Kidney (tissue), 14 donors: ENCODE data around the gene CPXM2. TPM values are rescaled to one million over a fixed set of nuclear protein-coding genes. Genes with fewer than 3 reads are reported as not detected.

Source experiments
- DNase-seq, 5 donors: peaks; one replicate each; pipeline ENCODE4 v3.0.0-alpha.2; 2013 to 2020
- FAIRE-seq: peaks from 2 replicates; lab custom pipeline; 2012; peaks lifted over from hg19 to GRCh38; lab: Jason Lieb, UNC
- H3K27ac ChIP-seq, 2 donors: one replicate each; pipeline ENCODE4 v1.7.0; 2013; ENCODE audit warnings: low read depth in 2 of 2, low read length in 2 of 2, inconsistent platforms in 1 of 2
- H3K27me3 ChIP-seq: one replicate; pipeline ENCODE4 v1.7.1; 2013; ENCODE audit warnings: low read length, inconsistent platforms; ENCODE audit not compliant: control insufficient read depth, insufficient read depth
- H3K36me3 ChIP-seq, 3 donors: one replicate each; pipeline versions ENCODE4 v1.7.0 to v1.7.1; 2013; ENCODE audit warnings: low read length in 3 of 3, control low read depth in 1 of 3, inconsistent platforms in 1 of 3; ENCODE audit not compliant: insufficient read depth in 3 of 3, control insufficient read depth in 2 of 3
- H3K4me1 ChIP-seq, 3 donors: one replicate each; pipeline versions ENCODE4 v1.7.0 to v1.7.1; 2013; ENCODE audit warnings: low read length in 3 of 3, inconsistent platforms in 1 of 3, low read depth in 1 of 3; ENCODE audit not compliant: control insufficient read depth in 2 of 3, insufficient read depth in 2 of 3
- H3K4me3 ChIP-seq, 3 donors: one replicate each; pipeline versions ENCODE4 v1.7.0 to v1.8.1; 2013; ENCODE audit warnings: low read length in 3 of 3, control low read depth in 1 of 3, inconsistent platforms in 1 of 3
- H3K9ac ChIP-seq, 3 donors: one replicate each; pipeline versions ENCODE4 v1.7.0 to v1.7.1; 2013; ENCODE audit warnings: low read length in 3 of 3, control low read depth in 1 of 3, inconsistent platforms in 1 of 3
- H3K9me3 ChIP-seq, 3 donors: one replicate each; pipeline versions ENCODE4 v1.7.0 to v1.7.1; 2013; ENCODE audit warnings: low read length in 3 of 3, control low read depth in 1 of 3, inconsistent platforms in 1 of 3; ENCODE audit not compliant: control insufficient read depth in 2 of 3, insufficient read depth in 1 of 3
- intact Hi-C: fragments of 100-400 bp; cut with DNase I; formaldehyde crosslinking; loops from one replicate; pipeline ENCODE4 v1.11.1; 2022
- polyA plus RNA-seq: library from polyadenylated mRNA; stranded (reverse); fragments of 350-450 nt; fragmentation: Illumina TruSeq; extraction: RNeasy Lipid Tissue Mini Kit (QIAGEN cat#74804); gene quantifications from one replicate; pipeline ENCODE4 v1.2.3, GENCODE V29; 2014; ENCODE audit warnings: low read depth, low replicate concordance; ENCODE audit not compliant: insufficient read depth
- total RNA-seq: library from RNA; stranded (reverse); fragmentation: NEBNext Ultra II Directional; extraction: Animal tissue kit (Norgen Biotek cat#: 25700); gene quantifications from one replicate; pipeline ENCODE4 v1.2.1, GENCODE V29; 2021
- TF ChIP-seq, protein P1 (sequence below): IDR thresholded peaks from 3 replicates; pipeline ENCODE4 v1.5.1; 2012; ENCODE audit warnings: mild to moderate bottlenecking, moderate library complexity, borderline replicate concordance; ENCODE audit not compliant: insufficient read depth; ENCODE audit errors: extremely low read depth
- donor health status: control.
- donor health status: control.
- donor health status: control.
- donor health status: control.
- donor health status: control.
- donor health status: DM: yes; HTN: yes; CAD: no.
- donor health status: Normal renal cell carcinoma (clear cell type).

CPXM2 gene
- total and polyA plus RNA-seq, 2 donors from 2014 or later = 18.1 to 18.5 TPM

DNA sequence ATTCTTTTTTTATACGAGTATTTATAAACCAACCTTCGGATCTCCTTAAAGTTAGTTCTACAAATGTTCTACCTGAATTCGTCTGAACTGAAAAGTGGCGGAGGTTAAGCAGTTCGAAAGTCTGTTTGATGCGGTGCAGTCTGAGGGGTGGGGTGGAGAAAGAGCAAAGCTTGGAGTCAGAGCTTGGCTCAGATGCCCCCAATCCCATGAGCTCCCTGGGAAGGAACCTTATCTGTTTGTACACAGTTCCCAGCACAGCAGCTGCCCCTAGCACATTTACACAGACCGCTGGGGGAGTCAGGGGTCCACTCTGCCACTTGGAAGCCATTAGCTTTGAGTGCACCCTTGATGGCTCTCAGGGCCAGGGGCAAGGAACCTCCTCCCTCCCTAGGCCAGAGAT is 30.8 kb downstream of the CPXM2 start:
- no peaks in the 10 kb centered on the region for H3K27me3 ChIP-seq
- no peaks in the 10 kb centered on the region for H3K36me3 ChIP-seq
- H3K9me3 ChIP-seq = no peaks in the 10 kb centered on the region
- no peak overlapping the region for H3K27ac ChIP-seq
- FAIRE-seq = no peak
- DNase-seq = peak in 1 of 5 donors; percentile 23
- intact Hi-C loops = no loop called here
- H3K9ac ChIP-seq = no peak overlapping the region
- peaks cover 0 to 6% (median under 1%) of the 10 kb centered on the region in 3 donors for H3K4me1 ChIP-seq
- no peak overlapping the region for H3K4me3 ChIP-seq
- TF ChIP-seq, protein P1, sequence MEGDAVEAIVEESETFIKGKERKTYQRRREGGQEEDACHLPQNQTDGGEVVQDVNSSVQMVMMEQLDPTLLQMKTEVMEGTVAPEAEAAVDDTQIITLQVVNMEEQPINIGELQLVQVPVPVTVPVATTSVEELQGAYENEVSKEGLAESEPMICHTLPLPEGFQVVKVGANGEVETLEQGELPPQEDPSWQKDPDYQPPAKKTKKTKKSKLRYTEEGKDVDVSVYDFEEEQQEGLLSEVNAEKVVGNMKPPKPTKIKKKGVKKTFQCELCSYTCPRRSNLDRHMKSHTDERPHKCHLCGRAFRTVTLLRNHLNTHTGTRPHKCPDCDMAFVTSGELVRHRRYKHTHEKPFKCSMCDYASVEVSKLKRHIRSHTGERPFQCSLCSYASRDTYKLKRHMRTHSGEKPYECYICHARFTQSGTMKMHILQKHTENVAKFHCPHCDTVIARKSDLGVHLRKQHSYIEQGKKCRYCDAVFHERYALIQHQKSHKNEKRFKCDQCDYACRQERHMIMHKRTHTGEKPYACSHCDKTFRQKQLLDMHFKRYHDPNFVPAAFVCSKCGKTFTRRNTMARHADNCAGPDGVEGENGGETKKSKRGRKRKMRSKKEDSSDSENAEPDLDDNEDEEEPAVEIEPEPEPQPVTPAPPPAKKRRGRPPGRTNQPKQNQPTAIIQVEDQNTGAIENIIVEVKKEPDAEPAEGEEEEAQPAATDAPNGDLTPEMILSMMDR = no peak

DNA sequence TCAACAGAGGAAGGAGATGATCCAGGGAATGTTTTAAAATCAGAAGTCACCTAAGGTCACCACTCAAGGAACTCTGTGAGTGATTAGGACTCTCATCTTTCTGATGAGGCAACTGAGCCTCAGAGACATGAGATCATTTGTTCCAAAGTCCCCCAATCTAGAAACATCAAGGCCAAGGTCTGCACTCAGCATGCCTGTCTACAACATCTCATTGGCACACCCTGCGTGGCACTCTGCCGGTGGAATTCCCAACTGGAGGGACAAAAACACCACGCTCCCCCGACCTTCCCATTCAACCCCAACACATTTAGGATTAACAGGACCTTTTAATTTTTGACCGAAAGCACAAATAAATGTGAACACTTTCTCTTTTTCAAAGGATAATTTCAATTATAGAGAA is 31.4 kb downstream of the CPXM2 start:
- Histone ChIP-seq H3K9me3 (no peaks in the 10 kb centered on the region), H3K36me3 (no peaks in the 10 kb centered on the region), H3K4me1 (peaks cover 0 to 6% (median 2%) of the 10 kb centered on the region in 3 donors), H3K27ac (no peak overlapping the region), H3K9ac (no peak overlapping the region), H3K27me3 (no peaks in the 10 kb centered on the region), H3K4me3 (no peak overlapping the region)
- DNase-seq (no peak), FAIRE-seq (no peak)
- TF ChIP-seq, protein P1 = no peak
- intact Hi-C loops = no loop called here

DNA sequence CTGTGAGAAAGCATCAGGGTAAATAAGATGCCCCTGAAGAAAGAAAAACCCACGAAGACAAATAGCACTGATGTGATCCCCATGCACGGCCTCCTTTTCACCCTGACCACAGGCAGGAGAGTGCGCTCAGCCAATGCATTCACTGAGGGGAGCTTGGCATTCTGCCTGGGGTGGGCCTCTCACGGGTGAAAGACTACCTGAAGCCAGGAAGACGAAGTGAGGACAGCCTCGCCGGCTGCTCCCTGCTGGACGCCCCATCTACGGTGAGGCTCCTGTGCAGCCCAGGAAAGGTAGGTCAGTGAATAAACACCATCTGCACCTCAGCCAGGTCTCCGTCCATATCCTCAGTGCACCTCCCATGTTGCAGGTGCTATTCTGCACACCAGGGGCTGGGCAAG is 32.0 kb downstream of the CPXM2 start:
- Histone ChIP-seq H3K27me3 (no peaks in the 10 kb centered on the region), H3K9me3 (no peaks in the 10 kb centered on the region), H3K4me3 (no peak overlapping the region), H3K27ac (no peak overlapping the region), H3K36me3 (no peaks in the 10 kb centered on the region), H3K4me1 (peaks cover 0 to 6% (median 2%) of the 10 kb centered on the region in 3 donors), H3K9ac (no peak overlapping the region)
- TF ChIP-seq, protein P1 = no peak
- intact Hi-C loops = no loop called here
- FAIRE-seq = no peak
- peak in 1 of 5 donors; percentile 51 for DNase-seq

DNA sequence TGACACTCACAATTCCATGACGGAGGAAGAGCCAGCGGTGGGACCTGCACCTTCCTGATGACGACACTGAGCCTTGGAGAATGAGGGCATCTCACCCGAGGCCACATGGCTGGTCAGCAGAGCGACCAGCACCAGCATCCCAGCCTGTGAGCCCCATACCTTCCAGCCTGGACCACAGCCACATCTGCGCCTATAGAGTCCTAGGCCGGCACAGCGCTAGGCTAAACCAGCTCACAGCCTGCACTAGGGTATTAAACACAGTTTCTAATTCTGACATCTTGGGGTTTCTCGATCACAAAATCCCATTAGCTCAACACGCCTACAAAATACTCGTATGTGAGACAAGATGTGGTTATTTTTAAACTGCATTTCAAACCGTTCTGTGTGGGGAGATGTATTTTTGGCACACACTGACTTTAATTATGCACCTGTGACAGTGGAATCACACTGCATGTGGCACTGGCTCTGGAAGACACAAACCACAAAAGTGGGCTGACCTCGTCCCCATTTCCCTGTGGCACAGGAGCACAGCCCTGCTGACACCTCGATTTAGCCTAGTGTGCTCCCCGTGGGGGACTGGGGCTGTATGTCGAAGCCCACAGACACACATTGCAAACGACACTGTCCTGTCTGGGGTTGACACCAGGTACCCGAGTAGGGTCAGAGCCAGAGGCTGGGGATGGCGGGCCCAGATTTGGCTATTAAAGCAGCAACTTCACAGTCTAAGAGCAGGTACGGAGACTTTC is 32.5 kb downstream of the CPXM2 start:
- intact Hi-C loops = no loop called here
- TF ChIP-seq, protein P1 = no peak
- no peak overlapping the region for H3K27ac ChIP-seq
- no peaks in the 10 kb centered on the region for H3K27me3 ChIP-seq
- H3K9me3 ChIP-seq = no peaks in the 10 kb centered on the region
- DNase-seq (peak in 1 of 5 donors; percentile 43), FAIRE-seq (no peak)
- H3K4me3 ChIP-seq = no peak overlapping the region
- H3K4me1 ChIP-seq = peaks cover 0 to 6% (median 2%) of the 10 kb centered on the region in 3 donors
- H3K36me3 ChIP-seq = no peaks in the 10 kb centered on the region
- H3K9ac ChIP-seq = no peak overlapping the region
